Endothelial cell of umbilical vein (primary cell): ENCODE data around the gene SPECC1L.

Experiments used
- FOS ChIP-seq: IDR thresholded peaks from 2 replicates; pipeline ENCODE4 v1.6.1; 2011; ENCODE audit warnings: mild to moderate bottlenecking, low read length, moderate library complexity, borderline replicate concordance; ENCODE audit not compliant: insufficient read depth
- MYC ChIP-seq: IDR thresholded peaks from one replicate; pipeline ENCODE4 v1.6.1; 2011; ENCODE audit warnings: mild to moderate bottlenecking, low read depth, low read length
- POLR2A ChIP-seq: IDR thresholded peaks from 2 replicates; pipeline ENCODE4 v1.6.1; 2012; ENCODE audit warnings: low read depth, mild to moderate bottlenecking, control low read depth, low read length
- TF ChIP-seq, protein P1 (sequence below), 2 donors: IDR thresholded peaks; 1 replicate in 1 of 2; 2 replicates in 1 of 2; pipeline ENCODE4 v1.5.1; 2011; ENCODE audit warnings: low read length in 2 of 2, mild to moderate bottlenecking in 2 of 2, moderate library complexity in 2 of 2, control low read depth in 1 of 2, inconsistent platforms in 1 of 2, low read depth in 1 of 2; ENCODE audit not compliant: insufficient read depth in 1 of 2; ENCODE audit errors: extremely low read depth in 1 of 2

DNA sequence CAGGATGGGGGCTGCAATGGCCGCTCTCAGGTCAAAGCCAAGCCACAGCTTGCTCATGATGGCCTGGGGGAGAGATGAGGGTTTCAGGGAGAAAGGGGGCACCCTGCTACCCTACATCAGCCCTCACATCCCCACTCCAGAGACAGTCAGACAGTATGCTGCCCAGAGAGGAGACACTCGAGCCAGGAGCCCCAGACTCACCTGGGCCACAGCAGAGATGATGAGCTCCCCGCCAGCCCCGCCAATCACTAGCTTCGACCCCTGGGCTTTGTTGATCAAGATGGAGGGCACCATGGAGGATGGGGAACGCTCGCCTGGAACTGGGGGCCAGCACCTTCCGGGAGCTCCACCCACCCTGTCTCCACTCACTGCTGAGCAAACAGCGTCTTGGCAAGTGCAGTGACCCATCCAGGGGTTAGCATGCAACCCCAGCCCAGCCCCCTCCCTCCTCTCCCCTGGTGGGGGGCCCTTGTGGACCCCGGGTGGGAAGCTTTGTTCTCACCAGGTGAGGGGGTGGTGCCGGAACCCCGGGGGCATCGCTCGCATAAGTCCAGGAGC lies 45.5 kb upstream of the SPECC1L start:
- TF ChIP-seq, protein P1, sequence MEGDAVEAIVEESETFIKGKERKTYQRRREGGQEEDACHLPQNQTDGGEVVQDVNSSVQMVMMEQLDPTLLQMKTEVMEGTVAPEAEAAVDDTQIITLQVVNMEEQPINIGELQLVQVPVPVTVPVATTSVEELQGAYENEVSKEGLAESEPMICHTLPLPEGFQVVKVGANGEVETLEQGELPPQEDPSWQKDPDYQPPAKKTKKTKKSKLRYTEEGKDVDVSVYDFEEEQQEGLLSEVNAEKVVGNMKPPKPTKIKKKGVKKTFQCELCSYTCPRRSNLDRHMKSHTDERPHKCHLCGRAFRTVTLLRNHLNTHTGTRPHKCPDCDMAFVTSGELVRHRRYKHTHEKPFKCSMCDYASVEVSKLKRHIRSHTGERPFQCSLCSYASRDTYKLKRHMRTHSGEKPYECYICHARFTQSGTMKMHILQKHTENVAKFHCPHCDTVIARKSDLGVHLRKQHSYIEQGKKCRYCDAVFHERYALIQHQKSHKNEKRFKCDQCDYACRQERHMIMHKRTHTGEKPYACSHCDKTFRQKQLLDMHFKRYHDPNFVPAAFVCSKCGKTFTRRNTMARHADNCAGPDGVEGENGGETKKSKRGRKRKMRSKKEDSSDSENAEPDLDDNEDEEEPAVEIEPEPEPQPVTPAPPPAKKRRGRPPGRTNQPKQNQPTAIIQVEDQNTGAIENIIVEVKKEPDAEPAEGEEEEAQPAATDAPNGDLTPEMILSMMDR (IDR thresholded peaks at IDR 0.05; ENCODE audit: extremely low read depth in 1 of 2, insufficient read depth in 1 of 2, low read depth in 1 of 2, low read length in 2 of 2): no peak
- TF ChIP-seq POLR2A (no peak), MYC (no peak), FOS (no peak)
